Body of pancreas (tissue), 4 donors: ENCODE data around the gene PRR15L. TPM values are rescaled to one million over a fixed set of nuclear protein-coding genes. Genes with fewer than 3 reads are reported as not detected.
A peak's percentile ranks its signal among the peaks of the same experiment; 100 is the strongest.

ENCODE experiments used
- ATAC-seq: fragments of 150-250 bp; one replicate; pipeline ENCODE4 v1.9.1; 2016
- DNase-seq, 4 donors: peaks; one replicate each; pipeline ENCODE4 v3.0.0-alpha.2; 2019
- H3K27ac ChIP-seq, 4 donors: fragments of 200-600 bp; sonication (generic); 1 replicate in 3 of 4; 2 replicates in 1 of 4; pipeline versions ENCODE4 v1.5.1 to v1.6.1; 2016 to 2019; ENCODE audit warnings: mild to moderate bottlenecking in 1 of 4, mixed read lengths in 1 of 4, moderate library complexity in 1 of 4
- H3K27me3 ChIP-seq, 2 donors: fragments of 200-600 bp; sonication (generic); one replicate each; pipeline ENCODE4 v1.6.0; 2016; ENCODE audit warnings: mild to moderate bottlenecking in 1 of 2
- H3K36me3 ChIP-seq, 2 donors: fragments of 200-600 bp; sonication (generic); replicated peaks in 1 of 2; 2 replicates each; pipeline ENCODE4 v1.5.1; 2016; ENCODE audit warnings: low read depth in 2 of 2; ENCODE audit not compliant: insufficient read depth in 1 of 2
- H3K4me1 ChIP-seq: fragments of 200-600 bp; sonication (generic); one replicate; pipeline ENCODE4 v1.6.0; 2016
- H3K4me3 ChIP-seq, 2 donors: fragments of 200-600 bp; sonication (generic); 1 replicate in 1 of 2; 2 replicates in 1 of 2; pipeline ENCODE4 v1.5.1; 2016 to 2019
- H3K9me3 ChIP-seq, 3 donors: fragments of 200-600 bp; sonication (generic); 1 replicate in 2 of 3; 2 replicates in 1 of 3; pipeline ENCODE4 v1.5.1; 2016
- POLR2A ChIP-seq, 3 donors: fragments of 450-650 bp; IDR thresholded peaks; one replicate each; pipeline ENCODE4 v1.6.1; 2016; ENCODE audit warnings: antibody characterized with exemption in 3 of 3, mild to moderate bottlenecking in 2 of 3
- WGBS, 2 donors: methylation state at CpG; one replicate each; pipeline ENCODE4 v1.1.5; 2017; 5-methylcytosine and 5-hydroxymethylcytosine counted together
- intact Hi-C: fragments of 100-400 bp; cut with DNase I; formaldehyde crosslinking; loops from one replicate; pipeline ENCODE4 v1.15.1; 2023
- total RNA-seq, 2 donors: library from RNA; depleted of rRNA; stranded (reverse); fragments of >200 nt; gene quantifications; one replicate each; pipeline ENCODE4 v1.1.0, GENCODE V29; 2016
- TF ChIP-seq, protein P1 (sequence below), 7 experiments: fragments of 450-650 bp in 4 of 7; fragments of 200-600 bp in 3 of 7; sonication (generic) in 3 of 7; IDR thresholded peaks; one replicate each; pipeline ENCODE4 v1.5.1; 2016 to 2019; ENCODE audit warnings: antibody characterized with exemption in 7 of 7

PRR15L gene
- total RNA-seq, 2 donors from 2014 or later: 36.6 to 63.3 TPM

- intact Hi-C loops: no loop called here
- ATAC-seq (peak; percentile 82), DNase-seq (peak; percentile 55 to 73 (median 70))
- no peak overlapping the region for H3K4me3 ChIP-seq
- peak overlapping the region; percentile 46 to 76 (median 62) for H3K27ac ChIP-seq
- no peak for TF ChIP-seq POLR2A (IDR thresholded peaks at IDR 0.05)
- TF ChIP-seq, protein P1, sequence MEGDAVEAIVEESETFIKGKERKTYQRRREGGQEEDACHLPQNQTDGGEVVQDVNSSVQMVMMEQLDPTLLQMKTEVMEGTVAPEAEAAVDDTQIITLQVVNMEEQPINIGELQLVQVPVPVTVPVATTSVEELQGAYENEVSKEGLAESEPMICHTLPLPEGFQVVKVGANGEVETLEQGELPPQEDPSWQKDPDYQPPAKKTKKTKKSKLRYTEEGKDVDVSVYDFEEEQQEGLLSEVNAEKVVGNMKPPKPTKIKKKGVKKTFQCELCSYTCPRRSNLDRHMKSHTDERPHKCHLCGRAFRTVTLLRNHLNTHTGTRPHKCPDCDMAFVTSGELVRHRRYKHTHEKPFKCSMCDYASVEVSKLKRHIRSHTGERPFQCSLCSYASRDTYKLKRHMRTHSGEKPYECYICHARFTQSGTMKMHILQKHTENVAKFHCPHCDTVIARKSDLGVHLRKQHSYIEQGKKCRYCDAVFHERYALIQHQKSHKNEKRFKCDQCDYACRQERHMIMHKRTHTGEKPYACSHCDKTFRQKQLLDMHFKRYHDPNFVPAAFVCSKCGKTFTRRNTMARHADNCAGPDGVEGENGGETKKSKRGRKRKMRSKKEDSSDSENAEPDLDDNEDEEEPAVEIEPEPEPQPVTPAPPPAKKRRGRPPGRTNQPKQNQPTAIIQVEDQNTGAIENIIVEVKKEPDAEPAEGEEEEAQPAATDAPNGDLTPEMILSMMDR (IDR thresholded peaks at IDR 0.05): no peak
- H3K36me3 ChIP-seq: no peaks in the 10 kb centered on the region
- no peaks in the 10 kb centered on the region for H3K9me3 ChIP-seq
- 60 to 61% methylated on average over 7 to 8 of the region's 8 CpGs for WGBS, 2 donors
- H3K4me1 ChIP-seq: peaks cover 20% of the 10 kb centered on the region
- no peaks in the 10 kb centered on the region for H3K27me3 ChIP-seq
Measured at GRCh38 chr17:47905221-47905733, 52.4 kb downstream of the PRR15L start.

DNA sequence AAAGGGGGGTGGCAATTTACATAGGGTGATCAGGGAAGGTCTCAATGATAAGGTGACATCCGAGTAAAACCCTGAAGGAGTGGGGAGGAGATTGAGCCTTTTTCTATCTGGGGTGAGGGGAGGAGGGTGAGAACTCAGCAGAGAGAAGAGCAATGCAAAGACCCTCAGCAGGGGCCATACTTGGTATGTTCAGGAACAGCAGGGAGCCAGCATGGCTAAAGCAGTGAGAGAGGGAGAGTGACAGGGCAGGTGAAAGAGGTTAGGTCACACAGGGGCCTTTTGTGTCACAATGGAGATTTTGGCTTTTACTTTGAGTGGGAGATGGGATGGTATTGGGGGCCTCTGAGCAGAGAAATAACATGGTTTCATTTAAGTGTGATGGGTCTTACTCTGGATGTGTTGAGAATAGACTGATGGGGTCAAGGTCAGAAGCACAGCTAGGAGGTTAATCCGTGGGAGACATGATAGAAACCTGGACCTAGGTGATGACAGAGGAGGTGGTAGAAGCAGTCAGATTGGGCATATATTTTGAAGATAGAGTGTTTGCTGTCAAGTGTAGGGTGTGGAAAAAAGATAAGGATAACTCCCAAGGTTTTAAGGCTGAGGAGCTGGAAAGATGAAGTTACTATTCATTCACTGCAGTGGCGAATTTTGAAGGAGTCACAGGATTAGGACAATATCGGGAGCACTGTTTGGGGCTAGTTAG lies 55.5 kb downstream of the PRR15L start:
- H3K27ac ChIP-seq: no peak overlapping the region
- 52 to 63% methylated on average over 4 of the region's 4 CpGs for WGBS, 2 donors
- ATAC-seq: no peak

More for the DNA sequence above, 55.5 kb downstream of the PRR15L start:
- DNase-seq: no peak
- Histone ChIP-seq H3K36me3 (no peaks in the 10 kb centered on the region), H3K9me3 (no peaks in the 10 kb centered on the region), H3K4me1 (peaks cover 24% of the 10 kb centered on the region), H3K27me3 (no peaks in the 10 kb centered on the region), H3K4me3 (no peak overlapping the region)
- intact Hi-C loops: no loop called here
- TF ChIP-seq POLR2A (IDR thresholded peaks at IDR 0.05): no peak
- TF ChIP-seq, protein P1 (IDR thresholded peaks at IDR 0.05): no peak

Other genes with a start within 250 kb of the PRR15L start
- gene TBX21, start 224.6 kb downstream of the PRR15L start, total RNA-seq: 1 to 10 TPM in 1 of 2 donors, not detected in 1; 1.0 TPM
- gene OSBPL7, start 136.1 kb downstream of the PRR15L start, total RNA-seq: 10 to 100 TPM; 18.2 to 42.2 TPM
- 10 to 100 TPM in 1 of 2 donors, 1 to 10 TPM in 1; 4.3 to 29.8 TPM for gene MRPL10, start 126.3 kb downstream of the PRR15L start, total RNA-seq
- not detected for gene LRRC46, start 126.2 kb downstream of the PRR15L start, total RNA-seq
- 10 to 100 TPM; 37.2 to 45.7 TPM for gene SCRN2, start 116.6 kb downstream of the PRR15L start, total RNA-seq
- under 1 TPM; 0.26 to 0.99 TPM for gene SP6, start 106.7 kb downstream of the PRR15L start, total RNA-seq
- 1 to 10 TPM; 4.7 to 6.3 TPM for gene SP2, start 61.6 kb downstream of the PRR15L start, total RNA-seq
- gene PNPO, start 16.3 kb downstream of the PRR15L start, total RNA-seq: 10 to 100 TPM; 27.8 to 55.4 TPM
- gene CDK5RAP3, start 13.2 kb upstream of the PRR15L start, total RNA-seq: 100 to 1,000 TPM; 209 to 588 TPM
- 10 to 100 TPM in 1 of 2 donors, 1 to 10 TPM in 1; 7.0 to 43.5 TPM for gene COPZ2, start 79.9 kb upstream of the PRR15L start, total RNA-seq
- 10 to 100 TPM; 39.4 to 74.2 TPM for gene NFE2L1, start 90.5 kb upstream of the PRR15L start, total RNA-seq
- 10 to 100 TPM; 15.8 to 34.2 TPM for gene CBX1, start 143.6 kb upstream of the PRR15L start, total RNA-seq
- gene SNX11, start 149.9 kb upstream of the PRR15L start, total RNA-seq: 10 to 100 TPM in 1 of 2 donors, 1 to 10 TPM in 1; 5.4 to 10.9 TPM